K562 (cell line): Measurements from ENCODE around the gene CNN3. TPM values are rescaled to one million over a fixed set of nuclear protein-coding genes. Genes with fewer than 3 reads are reported as not detected.

Experiments
- ATAC-seq: fragments of 200-7000 bp; cut with Tn5 transposase; 3 replicates; pipeline ENCODE4 v1.9.1; 2020; ENCODE audit warnings: moderate library complexity
- BruUV-seq: library from RNA; stranded (reverse); fragments of 400-500 nt; replicated peaks from 2 replicates; lab custom pipeline; 2021; lab: Mats Ljungman, UMichigan
- CTCF ChIA-PET: fragments of 300-600 bp; formaldehyde crosslinking; extraction: SDS; loops from one replicate; lab custom pipeline; 2021; ENCODE audit warnings: low intra/inter-chr PET ratio; lab: Yijun Ruan, JAX
- POLR2A ChIA-PET: fragments of 300-600, 350-650 bp; sonication (Branson Sonifier 250); formaldehyde crosslinking; extraction: SDS; loops from one replicate; lab custom pipeline; 2021; ENCODE audit warnings: antibody characterized with exemption, inconsistent platforms; lab: Yijun Ruan, JAX
- DNase-seq, 4 experiments: peaks; one replicate each; pipeline versions ENCODE4 v3.0.0 to v3.0.0-alpha.2; 2011 to 2018; ENCODE audit warnings: low spot score in 3 of 4, mixed read lengths in 3 of 4; ENCODE audit errors: extremely low read depth in 1 of 4
- FAIRE-seq: peaks from 2 replicates; lab custom pipeline; 2011; peaks lifted over from hg19 to GRCh38; lab: Jason Lieb, UNC
- H2AFZ ChIP-seq: 2 replicates; pipeline ENCODE4 v1.6.0; 2011; ENCODE audit warnings: low read depth, low read length, control low read depth, inconsistent platforms
- H3K27ac ChIP-seq: fragments of 200-600 bp; 3 replicates; pipeline ENCODE4 v1.8.0; 2011; ENCODE audit warnings: low read depth, mild to moderate bottlenecking, control low read depth, inconsistent platforms, low read length, moderate library complexity, mixed read lengths; ENCODE audit errors: extremely low read depth
- H3K27me3 ChIP-seq, 2 experiments: fragments of 300-600 bp in 1 of 2; 2 replicates in 1 of 2; 3 replicates in 1 of 2; pipeline versions ENCODE4 v1.6.0 to v1.8.0; 2011; ENCODE audit warnings: inconsistent platforms in 2 of 2, low read length in 2 of 2, mild to moderate bottlenecking in 1 of 2, mixed read lengths in 1 of 2, moderate library complexity in 1 of 2; ENCODE audit not compliant: control insufficient read depth in 2 of 2, insufficient read depth in 2 of 2
- H3K36me3 ChIP-seq: fragments of 300-600 bp; 3 replicates; pipeline ENCODE4 v1.8.0; 2011; ENCODE audit warnings: mild to moderate bottlenecking, low read length, inconsistent platforms; ENCODE audit not compliant: control insufficient read depth, insufficient read depth
- H3K4me1 ChIP-seq, 2 experiments: fragments of 200-600 bp in 1 of 2; replicated peaks in 1 of 2; 2 replicates in 1 of 2; 3 replicates in 1 of 2; pipeline versions ENCODE4 v1.5.1 to v1.8.0; 2011; ENCODE audit warnings: inconsistent platforms in 2 of 2, low read length in 2 of 2, mild to moderate bottlenecking in 1 of 2, mixed read lengths in 1 of 2, moderate library complexity in 1 of 2; ENCODE audit not compliant: control insufficient read depth in 2 of 2, insufficient read depth in 2 of 2
- H3K4me2 ChIP-seq: 2 replicates; pipeline ENCODE4 v1.6.1; 2011; ENCODE audit warnings: low read length, control low read depth, inconsistent platforms, mixed read lengths; ENCODE audit not compliant: insufficient read depth
- H3K4me3 ChIP-seq: fragments of 200-600 bp; sonication (generic), shearing (Covaris generic); 2 replicates; pipeline ENCODE4 v1.5.1; 2016; ENCODE audit warnings: control low read depth, inconsistent platforms
- H3K79me2 ChIP-seq: fragments of 200-600 bp; 3 replicates; pipeline ENCODE4 v1.8.0; 2011; ENCODE audit warnings: low read length, inconsistent platforms; ENCODE audit not compliant: control insufficient read depth, insufficient read depth
- H3K9ac ChIP-seq, 2 experiments: 2 replicates each; pipeline versions ENCODE4 v1.6.0 to v1.6.1; 2011; ENCODE audit warnings: low read depth in 2 of 2, low read length in 2 of 2, control low read depth in 1 of 2, inconsistent platforms in 1 of 2, mild to moderate bottlenecking in 1 of 2, mixed read lengths in 1 of 2; ENCODE audit not compliant: insufficient read depth in 1 of 2
- H3K9me1 ChIP-seq: one replicate; pipeline ENCODE4 v1.6.0; 2011; ENCODE audit warnings: inconsistent platforms, mild to moderate bottlenecking, low read length, moderate library complexity; ENCODE audit not compliant: control insufficient read depth, insufficient read depth
- H3K9me3 ChIP-seq: replicated peaks from 2 replicates; pipeline ENCODE4 v1.5.1; 2011; ENCODE audit warnings: low read depth, low read length, inconsistent platforms; ENCODE audit not compliant: control insufficient read depth, insufficient read depth
- H4K20me1 ChIP-seq: replicated peaks from 2 replicates; pipeline ENCODE4 v1.6.1; 2011; ENCODE audit warnings: low read length, inconsistent platforms, mixed read lengths; ENCODE audit not compliant: control insufficient read depth, insufficient read depth
- CBX8 ChIP-seq: fragments of 200-600 bp; sonication (generic); IDR thresholded peaks from 2 replicates; pipeline ENCODE4 v1.6.1; 2012; ENCODE audit warnings: borderline replicate concordance, mixed run types, low read depth, mild to moderate bottlenecking, moderate library complexity, mixed read lengths, low read length, control low read depth, inconsistent platforms; ENCODE audit not compliant: poor library complexity, severe bottlenecking; ENCODE audit errors: extremely low read depth
- CHD2 ChIP-seq: IDR thresholded peaks from 2 replicates; pipeline ENCODE4 v1.6.1; 2011; ENCODE audit warnings: low read depth, low read length
- CTBP1 ChIP-seq: fragments of 450-650 bp; IDR thresholded peaks from 2 replicates; pipeline ENCODE4 v1.6.1; 2016; ENCODE audit warnings: borderline replicate concordance
- EHMT2 ChIP-seq: fragments of 450-650 bp; IDR thresholded peaks from 2 replicates; pipeline ENCODE4 v1.6.1; 2018; ENCODE audit warnings: antibody characterized with exemption
- GTF2A2 ChIP-seq: IDR thresholded peaks from 2 replicates; pipeline ENCODE4 v1.6.1; 2016; ENCODE audit warnings: mild to moderate bottlenecking, missing genetic modification characterization, missing compliant biosample characterization
- MXD1 ChIP-seq: fragments of 250-450 bp; sonication (Bioruptor Pico); IDR thresholded peaks from 2 replicates; pipeline ENCODE4 v1.8.0; 2021; ENCODE audit warnings: borderline replicate concordance, mild to moderate bottlenecking, moderate library complexity; ENCODE audit not compliant: poor library complexity, severe bottlenecking
- MYNN ChIP-seq, 2 experiments: sonication (generic); formaldehyde crosslinking in 1 of 2; IDR thresholded peaks; 2 replicates each; pipeline versions ENCODE4 v1.5.0 to v1.6.1; 2016 to 2020; ENCODE audit warnings: antibody characterized with exemption in 1 of 2, missing genetic modification reagents in 1 of 2
- RBM25 ChIP-seq: fragments of 200-400 bp; formaldehyde crosslinking; IDR thresholded peaks from 2 replicates; pipeline ENCODE4 v1.6.1; 2018; ENCODE audit warnings: low read length, low read depth, moderate library complexity; ENCODE audit not compliant: severe bottlenecking
- SPI1 ChIP-seq: IDR thresholded peaks from 2 replicates; pipeline ENCODE4 v1.6.1; 2011; ENCODE audit warnings: low read depth, low read length, control low read depth, borderline replicate concordance
- YBX1 ChIP-seq: fragments of 450-650 bp; IDR thresholded peaks from 2 replicates; pipeline ENCODE4 v1.7.1; 2016; ENCODE audit warnings: mild to moderate bottlenecking
- ZBTB34 ChIP-seq: fragments of 250-450 bp; sonication (Bioruptor Pico); IDR thresholded peaks from 2 replicates; pipeline ENCODE4 v1.8.0; 2021; ENCODE audit warnings: mild to moderate bottlenecking, moderate library complexity
- ZNF143 ChIP-seq: sonication (generic); formaldehyde crosslinking; IDR thresholded peaks from 2 replicates; pipeline ENCODE4 v1.9.0; 2022; ENCODE audit warnings: mild to moderate bottlenecking, missing genetic modification reagents
- in situ Hi-C: fragments of 300-500 bp; cut with MboI; formaldehyde crosslinking; loops from 4 replicates; pipeline ENCODE4 v1.15.0; 2018; ENCODE audit warnings: inconsistent platforms, mixed read lengths
- intact Hi-C: fragments of 100-400 bp; cut with micrococcal nuclease; formaldehyde crosslinking; loops from 2 replicates; pipeline ENCODE4 v1.14.2; 2022
- polyA plus RNA-seq, 8 experiments: library from polyadenylated mRNA; depleted of rRNA in 4 of 8; stranded (reverse) in 5 of 8; unstranded in 3 of 8; fragments of >200 nt; fragmentation: Nextera tagmentation in 2 of 8; fragmentation: Illumina TruSeq in 1 of 8; extraction: Ambion mirVana in 2 of 8; extraction: Trizol in 1 of 8; gene quantifications; 2 replicates each; pipeline versions ENCODE4 v1.2.1 to v1.2.3, GENCODE V29; 2011 to 2014; ENCODE audit warnings: inconsistent platforms in 1 of 8, missing spikeins in 1 of 8
- total RNA-seq, 7 experiments: library from RNA; depleted of rRNA in 6 of 7; stranded (reverse); fragments of >200 nt in 6 of 7; fragmentation: Illumina TruSeq in 2 of 7; extraction: Trizol in 2 of 7; gene quantifications; 2 replicates each; pipeline versions ENCODE4 v1.2.1 to v1.2.3, GENCODE V29; 2011 to 2021; ENCODE audit warnings: low replicate concordance in 1 of 7
- TF ChIP-seq, protein P1 (sequence below): fragments of 450-650 bp; IDR thresholded peaks from 2 replicates; pipeline ENCODE4 v1.6.1; 2016; ENCODE audit warnings: low read depth

CNN3 gene
- total and polyA plus RNA-seq, 9 of the 15 experiments (the other 6 are each of a cell fraction or from before 2014, with no cell fraction given): 0.06 to 0.62 (median 0.18) TPM; not detected in 4

- intact Hi-C loops (no loop called here), in situ Hi-C loops (no loop called here)
- Histone ChIP-seq H3K4me1 (no peaks in the 10 kb centered on the region), H4K20me1 (no peaks in the 10 kb centered on the region), H3K9me1 (no peaks in the 10 kb centered on the region), H3K9ac (no peak overlapping the region), H2AFZ (no peak overlapping the region), H3K27ac (no peak overlapping the region), H3K4me3 (no peak overlapping the region), H3K4me2 (no peak overlapping the region), H3K36me3 (no peaks in the 10 kb centered on the region), H3K79me2 (no peaks in the 10 kb centered on the region), H3K27me3 (peaks cover 2 to 3% of the 10 kb centered on the region in 2 experiments; a peak in 2 of 5 replicates), H3K9me3 (0 out of 2 replicates have a peak, but pooled peaks cover 2% of the 10 kb centered on the region)
- ChIA-PET POLR2A (no interaction called here), CTCF (no interaction called here)
- no peak for ATAC-seq
- no peak for FAIRE-seq
- no TSS peak for BruUV-seq
- DNase-seq: no peak
- TF ChIP-seq EHMT2: no peak
- no peak for TF ChIP-seq ZNF143 (CRISPR knock-in tag)
- TF ChIP-seq CTBP1: no peak
- TF ChIP-seq MYNN (IDR thresholded peaks at IDR 0.05): no peak
- TF ChIP-seq MYNN (CRISPR knock-in tag; IDR thresholded peaks at IDR 0.05): no peak
- TF ChIP-seq YBX1: no peak
- TF ChIP-seq CBX8: no peak
- TF ChIP-seq, protein P1, sequence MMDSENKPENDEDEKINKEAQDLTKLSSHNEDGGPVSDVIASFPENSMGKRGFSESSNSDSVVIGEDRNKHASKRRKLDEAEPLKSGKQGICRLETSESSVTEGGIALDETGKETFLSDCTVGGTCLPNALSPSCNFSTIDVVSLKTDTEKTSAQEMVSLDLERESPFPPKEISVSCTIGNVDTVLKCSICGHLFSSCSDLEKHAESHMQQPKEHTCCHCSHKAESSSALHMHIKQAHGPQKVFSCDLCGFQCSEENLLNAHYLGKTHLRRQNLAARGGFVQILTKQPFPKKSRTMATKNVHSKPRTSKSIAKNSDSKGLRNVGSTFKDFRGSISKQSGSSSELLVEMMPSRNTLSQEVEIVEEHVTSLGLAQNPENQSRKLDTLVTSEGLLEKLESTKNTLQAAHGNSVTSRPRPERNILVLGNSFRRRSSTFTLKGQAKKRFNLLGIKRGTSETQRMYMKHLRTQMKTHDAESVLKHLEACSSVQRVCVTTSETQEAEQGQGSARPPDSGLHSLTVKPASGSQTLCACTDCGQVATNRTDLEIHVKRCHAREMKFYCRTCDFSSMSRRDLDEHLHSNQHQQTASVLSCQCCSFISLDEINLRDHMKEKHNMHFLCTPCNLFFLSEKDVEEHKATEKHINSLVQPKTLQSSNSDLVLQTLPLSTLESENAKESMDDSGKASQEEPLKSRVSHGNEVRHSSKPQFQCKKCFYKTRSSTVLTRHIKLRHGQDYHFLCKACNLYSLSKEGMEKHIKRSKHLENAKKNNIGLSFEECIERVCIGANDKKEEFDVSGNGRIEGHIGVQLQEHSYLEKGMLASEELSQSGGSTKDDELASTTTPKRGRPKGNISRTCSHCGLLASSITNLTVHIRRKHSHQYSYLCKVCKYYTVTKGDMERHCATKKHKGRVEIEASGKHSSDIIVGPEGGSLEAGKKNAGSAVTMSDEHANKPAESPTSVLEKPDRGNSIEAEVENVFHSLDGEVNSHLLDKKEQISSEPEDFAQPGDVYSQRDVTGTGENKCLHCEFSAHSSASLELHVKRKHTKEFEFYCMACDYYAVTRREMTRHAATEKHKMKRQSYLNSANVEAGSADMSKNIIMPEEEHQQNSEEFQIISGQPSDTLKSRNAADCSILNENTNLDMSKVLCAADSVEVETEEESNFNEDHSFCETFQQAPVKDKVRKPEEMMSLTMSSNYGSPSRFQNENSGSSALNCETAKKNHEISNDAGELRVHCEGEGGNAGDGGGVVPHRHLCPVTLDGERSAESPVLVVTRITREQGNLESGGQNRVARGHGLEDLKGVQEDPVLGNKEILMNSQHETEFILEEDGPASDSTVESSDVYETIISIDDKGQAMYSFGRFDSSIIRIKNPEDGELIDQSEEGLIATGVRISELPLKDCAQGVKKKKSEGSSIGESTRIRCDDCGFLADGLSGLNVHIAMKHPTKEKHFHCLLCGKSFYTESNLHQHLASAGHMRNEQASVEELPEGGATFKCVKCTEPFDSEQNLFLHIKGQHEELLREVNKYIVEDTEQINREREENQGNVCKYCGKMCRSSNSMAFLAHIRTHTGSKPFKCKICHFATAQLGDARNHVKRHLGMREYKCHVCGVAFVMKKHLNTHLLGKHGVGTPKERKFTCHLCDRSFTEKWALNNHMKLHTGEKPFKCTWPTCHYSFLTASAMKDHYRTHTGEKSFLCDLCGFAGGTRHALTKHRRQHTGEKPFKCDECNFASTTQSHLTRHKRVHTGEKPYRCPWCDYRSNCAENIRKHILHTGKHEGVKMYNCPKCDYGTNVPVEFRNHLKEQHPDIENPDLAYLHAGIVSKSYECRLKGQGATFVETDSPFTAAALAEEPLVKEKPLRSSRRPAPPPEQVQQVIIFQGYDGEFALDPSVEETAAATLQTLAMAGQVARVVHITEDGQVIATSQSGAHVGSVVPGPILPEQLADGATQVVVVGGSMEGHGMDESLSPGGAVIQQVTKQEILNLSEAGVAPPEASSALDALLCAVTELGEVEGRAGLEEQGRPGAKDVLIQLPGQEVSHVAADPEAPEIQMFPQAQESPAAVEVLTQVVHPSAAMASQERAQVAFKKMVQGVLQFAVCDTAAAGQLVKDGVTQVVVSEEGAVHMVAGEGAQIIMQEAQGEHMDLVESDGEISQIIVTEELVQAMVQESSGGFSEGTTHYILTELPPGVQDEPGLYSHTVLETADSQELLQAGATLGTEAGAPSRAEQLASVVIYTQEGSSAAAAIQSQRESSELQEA: no peak
- TF ChIP-seq MXD1 (CRISPR knock-in tag): no peak
- no peak for TF ChIP-seq RBM25
- TF ChIP-seq SPI1: no peak
- TF ChIP-seq GTF2A2 (tag): no peak
- TF ChIP-seq ZBTB34 (CRISPR knock-in tag): no peak
- TF ChIP-seq CHD2: no peak
Observed at GRCh38 chr1:94953107-94953506, 26.2 kb upstream of the CNN3 start.
